Caco-2 (cell line): ENCODE data around the gene TTC7B. TPM values are rescaled to one million over a fixed set of nuclear protein-coding genes. Genes with fewer than 3 reads are reported as not detected.
A peak's percentile ranks its signal among the peaks of the same experiment; 100 is the strongest.

Source experiments
- BruUV-seq: library from RNA; stranded (reverse); fragments of 400-500 nt; replicated peaks from 2 replicates; lab custom pipeline; 2021; lab: Mats Ljungman, UMichigan
- CTCF ChIA-PET: fragments of 300-600 bp; sonication (Branson Sonifier 250); formaldehyde crosslinking; loops from one replicate; lab custom pipeline; 2022; ENCODE audit warnings: antibody characterized with exemption; lab: Charles Lee
- POLR2A ChIA-PET: fragments of 300-600 bp; sonication (Branson Sonifier 250); formaldehyde crosslinking; loops from one replicate; lab custom pipeline; 2022; ENCODE audit warnings: antibody characterized with exemption; lab: Charles Lee
- DNase-seq, 2 experiments: peaks; one replicate each; pipeline versions ENCODE4 v3.0.0 to v3.0.0-alpha.2; 2020 to 2022
- H3K27me3 ChIP-seq: replicated peaks from 2 replicates; pipeline ENCODE4 v1.6.0; 2011; ENCODE audit warnings: low read length; ENCODE audit not compliant: control insufficient read depth, insufficient read depth
- H3K36me3 ChIP-seq: 2 replicates; pipeline ENCODE4 v1.5.1; 2011; ENCODE audit warnings: low read length; ENCODE audit not compliant: control insufficient read depth, insufficient read depth
- H3K4me1 ChIP-seq: fragments of 250-450 bp; sonication (Bioruptor Pico); 2 replicates; pipeline ENCODE4 v1.5.1; 2020; ENCODE audit warnings: mild to moderate bottlenecking
- H3K4me3 ChIP-seq: 2 replicates; pipeline ENCODE4 v1.5.1; 2011; ENCODE audit warnings: low read depth, mild to moderate bottlenecking, control low read depth, low read length
- H3K9me3 ChIP-seq: fragments of 250-450 bp; sonication (Bioruptor Pico); 2 replicates; pipeline ENCODE4 v1.5.1; 2020; ENCODE audit warnings: mild to moderate bottlenecking, moderate library complexity
- H3K27ac Mint-ChIP-seq: one replicate; pipeline ENCODE4 v1.8.0; 2022; ENCODE audit warnings: mixed read lengths; ENCODE audit not compliant: unreplicated experiment
- H3K27me3 Mint-ChIP-seq: one replicate; pipeline ENCODE4 v1.8.0; 2022; ENCODE audit warnings: mixed read lengths; ENCODE audit not compliant: insufficient read depth, unreplicated experiment
- H3K36me3 Mint-ChIP-seq: one replicate; pipeline ENCODE4 v1.8.0; 2022; ENCODE audit warnings: mild to moderate bottlenecking, mixed read lengths; ENCODE audit not compliant: insufficient read depth, unreplicated experiment
- H3K4me1 Mint-ChIP-seq: one replicate; pipeline ENCODE4 v1.8.0; 2022; ENCODE audit warnings: low read depth, mixed read lengths; ENCODE audit not compliant: unreplicated experiment
- H3K4me3 Mint-ChIP-seq: one replicate; pipeline ENCODE4 v1.8.0; 2022; ENCODE audit warnings: mild to moderate bottlenecking, moderate library complexity, mixed read lengths; ENCODE audit not compliant: unreplicated experiment
- H3K9me3 Mint-ChIP-seq: one replicate; pipeline ENCODE4 v1.8.0; 2022; ENCODE audit warnings: mixed read lengths; ENCODE audit not compliant: unreplicated experiment
- intact Hi-C: fragments of 100-400 bp; cut with micrococcal nuclease; formaldehyde crosslinking; loops from one replicate; pipeline ENCODE4 v1.10.0; 2022; ENCODE audit not compliant: unreplicated experiment
- total RNA-seq: library from RNA; stranded (reverse); gene quantifications from 2 replicates; pipeline ENCODE4 v1.2.3, GENCODE V29; 2022
- TF ChIP-seq, protein P1 (sequence below), 2 experiments: fragments of 200-600 bp in 1 of 2; IDR thresholded peaks; 1 replicate in 1 of 2; 2 replicates in 1 of 2; pipeline versions ENCODE4 v1.5.1 to v1.8.0; 2011 to 2022; ENCODE audit warnings: antibody characterized with exemption in 1 of 2, control low read depth in 1 of 2, inconsistent platforms in 1 of 2, low read depth in 1 of 2, low read length in 1 of 2, mild to moderate bottlenecking in 1 of 2, moderate library complexity in 1 of 2; ENCODE audit not compliant: insufficient read depth in 1 of 2, severe bottlenecking in 1 of 2, unreplicated experiment in 1 of 2

Gene TTC7B
- total RNA-seq, 1 experiment from 2014 or later: 28.5 TPM

DNA sequence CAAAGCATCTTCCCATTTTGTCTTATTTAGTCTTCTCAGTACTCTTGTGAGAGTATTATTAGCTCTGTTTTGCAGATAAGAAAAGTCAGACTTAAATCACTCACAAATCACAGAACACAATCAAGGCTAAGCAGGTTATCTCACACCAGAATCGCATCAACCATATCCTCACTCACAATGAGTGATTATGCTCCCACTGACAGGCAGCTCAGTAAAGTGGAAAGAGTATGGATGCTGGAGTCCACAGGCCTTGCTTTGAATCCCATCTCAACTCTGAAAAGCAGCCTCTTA, 43.1 kb downstream of the TTC7B start:
- H3K27me3 Mint-ChIP-seq: no peaks in the 10 kb centered on the region
- POLR2A ChIA-PET: interaction anchor here (0.6 kb wide), 1 partner anchor 287 kb away, joined by 3 read pairs; the partner anchor contains the start of gene RPS6KA5
- TF ChIP-seq, protein P1, sequence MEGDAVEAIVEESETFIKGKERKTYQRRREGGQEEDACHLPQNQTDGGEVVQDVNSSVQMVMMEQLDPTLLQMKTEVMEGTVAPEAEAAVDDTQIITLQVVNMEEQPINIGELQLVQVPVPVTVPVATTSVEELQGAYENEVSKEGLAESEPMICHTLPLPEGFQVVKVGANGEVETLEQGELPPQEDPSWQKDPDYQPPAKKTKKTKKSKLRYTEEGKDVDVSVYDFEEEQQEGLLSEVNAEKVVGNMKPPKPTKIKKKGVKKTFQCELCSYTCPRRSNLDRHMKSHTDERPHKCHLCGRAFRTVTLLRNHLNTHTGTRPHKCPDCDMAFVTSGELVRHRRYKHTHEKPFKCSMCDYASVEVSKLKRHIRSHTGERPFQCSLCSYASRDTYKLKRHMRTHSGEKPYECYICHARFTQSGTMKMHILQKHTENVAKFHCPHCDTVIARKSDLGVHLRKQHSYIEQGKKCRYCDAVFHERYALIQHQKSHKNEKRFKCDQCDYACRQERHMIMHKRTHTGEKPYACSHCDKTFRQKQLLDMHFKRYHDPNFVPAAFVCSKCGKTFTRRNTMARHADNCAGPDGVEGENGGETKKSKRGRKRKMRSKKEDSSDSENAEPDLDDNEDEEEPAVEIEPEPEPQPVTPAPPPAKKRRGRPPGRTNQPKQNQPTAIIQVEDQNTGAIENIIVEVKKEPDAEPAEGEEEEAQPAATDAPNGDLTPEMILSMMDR (IDR thresholded peaks at IDR 0.05; ENCODE audit: insufficient read depth in 1 of 2, low read depth in 1 of 2, low read length in 1 of 2, severe bottlenecking in 1 of 2, unreplicated experiment in 1 of 2): no peak
- no peak for DNase-seq
- no peaks in the 10 kb centered on the region for H3K4me1 Mint-ChIP-seq
- H3K4me3 ChIP-seq: no peak overlapping the region
- no peaks in the 10 kb centered on the region for H3K4me1 ChIP-seq
- H3K4me3 Mint-ChIP-seq: no peak overlapping the region
- BruUV-seq: no TSS peak
- H3K36me3 ChIP-seq: no peaks in the 10 kb centered on the region
- intact Hi-C loops: no loop called here
- CTCF ChIA-PET: no interaction called here
- peaks cover 10% of the 10 kb centered on the region for H3K9me3 Mint-ChIP-seq
- no peaks in the 10 kb centered on the region for H3K36me3 Mint-ChIP-seq
- no peaks in the 10 kb centered on the region for H3K27me3 ChIP-seq
- H3K9me3 ChIP-seq: no peaks in the 10 kb centered on the region
- no peak overlapping the region for H3K27ac Mint-ChIP-seq

GRCh38 chr14:90767899-90768298, 48.3 kb downstream of the TTC7B start:
- H3K4me1 ChIP-seq: no peaks in the 10 kb centered on the region
- Mint-ChIP-seq H3K9me3 (peaks cover 33% of the 10 kb centered on the region), H3K4me1 (no peaks in the 10 kb centered on the region), H3K36me3 (peaks cover 4% of the 10 kb centered on the region), H3K27me3 (no peaks in the 10 kb centered on the region), H3K4me3 (no peak overlapping the region), H3K27ac (no peak overlapping the region)
- peaks cover 14% of the 10 kb centered on the region; the same call in 1 of the 2 replicates for H3K9me3 ChIP-seq
- H3K27me3 ChIP-seq: no peaks in the 10 kb centered on the region
- TF ChIP-seq, protein P1 (IDR thresholded peaks at IDR 0.05; ENCODE audit: insufficient read depth in 1 of 2, low read depth in 1 of 2, low read length in 1 of 2, severe bottlenecking in 1 of 2, unreplicated experiment in 1 of 2): no peak
- H3K36me3 ChIP-seq: no peaks in the 10 kb centered on the region
- BruUV-seq: no TSS peak
- DNase-seq: no peak
- H3K4me3 ChIP-seq: no peak overlapping the region
- ChIA-PET POLR2A (no interaction called here), CTCF (no interaction called here)
- intact Hi-C loops: no loop called here

GRCh38 chr14:90760591-90761316, 55.5 kb downstream of the TTC7B start:
- TF ChIP-seq, protein P1 (IDR thresholded peaks at IDR 0.05; ENCODE audit: insufficient read depth in 1 of 2, low read depth in 1 of 2, low read length in 1 of 2, severe bottlenecking in 1 of 2, unreplicated experiment in 1 of 2): peak; percentile 12 to 28
- CTCF ChIA-PET: no interaction called here
- no TSS peak for BruUV-seq
- Mint-ChIP-seq H3K36me3 (peaks cover 7% of the 10 kb centered on the region), H3K4me3 (no peak overlapping the region), H3K9me3 (peaks cover 10% of the 10 kb centered on the region), H3K27me3 (no peaks in the 10 kb centered on the region), H3K27ac (no peak overlapping the region), H3K4me1 (no peaks in the 10 kb centered on the region)
- intact Hi-C loops: no loop called here
- no peaks in the 10 kb centered on the region for H3K27me3 ChIP-seq
- 0 out of 2 replicates have a peak, but pooled peaks cover 13% of the 10 kb centered on the region for H3K9me3 ChIP-seq
- no peaks in the 10 kb centered on the region for H3K4me1 ChIP-seq
- POLR2A ChIA-PET: no interaction called here
- peak in 1 of 2 experiments; percentile 32 for DNase-seq
- no peak overlapping the region for H3K4me3 ChIP-seq
- no peaks in the 10 kb centered on the region for H3K36me3 ChIP-seq
